Measurements from ENCODE around the gene RNASE11.
"Not testable (repeated sequence)": the region's sequence is repeated elsewhere in the genome, so short reads cannot be mapped to it uniquely, and the experiment has no call there.

RNASE11 gene

GRCh38 chr14:20578325-20578724 lies 9.5 kb downstream of the RNASE11 start:
- DNase-seq: no peak

GRCh38 chr14:20572382-20572990 lies 15.3 kb downstream of the RNASE11 start:
- DNase-seq: not testable (repeated sequence)

GRCh38 chr14:20570720-20571119 lies 17.1 kb downstream of the RNASE11 start:
- DNase-seq: not testable (repeated sequence)

GRCh38 chr14:20569865-20570264 lies 17.9 kb downstream of the RNASE11 start:
- DNase-seq: not testable (repeated sequence)

- DNase-seq: no peak
Measured at GRCh38 chr14:20569066-20569465, 18.7 kb downstream of the RNASE11 start.

- no peak for DNase-seq
Measured at GRCh38 chr14:20568393-20568792, 19.4 kb downstream of the RNASE11 start.

- DNase-seq: not testable (repeated sequence)
Measured at GRCh38 chr14:20567199-20567598, 20.6 kb downstream of the RNASE11 start.

GRCh38 chr14:20564501-20564997 lies 23.3 kb downstream of the RNASE11 start:
- DNase-seq: no peak

GRCh38 chr14:20563971-20564370 lies 23.8 kb downstream of the RNASE11 start:
- no peak for DNase-seq

GRCh38 chr14:20560961-20561360 lies 26.8 kb downstream of the RNASE11 start, which contains the start of gene RNASE9:
Gene RNASE9, minus strand, starts transcription at chr14:20561047.
- no peak for DNase-seq

GRCh38 chr14:20559461-20559904 lies 28.3 kb downstream of the RNASE11 start:
- DNase-seq: no peak

GRCh38 chr14:20557212-20557542 lies 30.6 kb downstream of the RNASE11 start:
- no peak for DNase-seq

GRCh38 chr14:20556500-20557211 lies 31.1 kb downstream of the RNASE11 start:
- DNase-seq: no peak

- DNase-seq: no peak
Measured at GRCh38 chr14:20555845-20556244, 32.0 kb downstream of the RNASE11 start.

- no peak for DNase-seq
Measured at GRCh38 chr14:20553024-20553423, 34.8 kb downstream of the RNASE11 start.

- DNase-seq: no peak
Measured at GRCh38 chr14:20551606-20552005, 36.2 kb downstream of the RNASE11 start.

GRCh38 chr14:20550926-20551325 lies 36.9 kb downstream of the RNASE11 start:
- DNase-seq: no peak

GRCh38 chr14:20548414-20549158 lies 39.2 kb downstream of the RNASE11 start:
- no peak for DNase-seq

- DNase-seq: no peak
Measured at GRCh38 chr14:20546877-20547276, 40.9 kb downstream of the RNASE11 start.

GRCh38 chr14:20539906-20540305 lies 47.9 kb downstream of the RNASE11 start:
- DNase-seq: no peak

Measured in activated CD4-positive, alpha-beta T cell treated with anti-CD3 and anti-CD28 coated beads, Interleukin-2, amount 50 U/mL, for 4 hours (primary cell).